Lower lobe of right lung (tissue), 2 donors: ENCODE results near the gene EID3. TPM values are rescaled to one million over a fixed set of nuclear protein-coding genes. Genes with fewer than 3 reads are reported as not detected.

Experiments
- ATAC-seq, 2 donors: fragments of 200-7000 bp; cut with Tn5 transposase; one replicate each; pipeline ENCODE4 v1.9.1; 2020 to 2022; ENCODE audit warnings: mild to moderate bottlenecking in 2 of 2, moderate library complexity in 2 of 2
- DNase-seq: peaks from one replicate; pipeline ENCODE4 v3.0.0-alpha.2; 2020
- H3K27ac ChIP-seq: fragments of 200-600 bp; one replicate; pipeline ENCODE4 v1.8.0; 2022
- H3K27me3 ChIP-seq: fragments of 200-600 bp; one replicate; pipeline ENCODE4 v1.8.0; 2022; ENCODE audit warnings: low read depth
- H3K36me3 ChIP-seq: fragments of 200-600 bp; one replicate; pipeline ENCODE4 v1.8.0; 2022; ENCODE audit warnings: mild to moderate bottlenecking
- H3K4me1 ChIP-seq: fragments of 200-600 bp; one replicate; pipeline ENCODE4 v1.8.0; 2022
- H3K4me3 ChIP-seq: fragments of 200-600 bp; one replicate; pipeline ENCODE4 v1.8.0; 2022; ENCODE audit warnings: mild to moderate bottlenecking
- H3K9me3 ChIP-seq: fragments of 200-600 bp; one replicate; pipeline ENCODE4 v1.8.0; 2022
- intact Hi-C: fragments of 100-400 bp; cut with DNase I; formaldehyde crosslinking; loops from one replicate; pipeline ENCODE4 v1.11.0; 2022
- total RNA-seq: library from RNA; stranded (reverse); fragmentation: NEBNext Ultra II Directional; extraction: Animal tissue kit (Norgen Biotek cat#: 25700); gene quantifications from one replicate; pipeline ENCODE4 v1.2.1, GENCODE V29; 2021
- TF ChIP-seq, protein P1 (sequence below): fragments of 200-600 bp; IDR thresholded peaks from one replicate; pipeline ENCODE4 v1.8.0; 2022; ENCODE audit warnings: antibody characterized with exemption, mild to moderate bottlenecking
- donor health status: DM: no; HTN: yes; CAD: no; lungs with severe emphysema.

The EID3 gene
- total RNA-seq, 1 donor from 2014 or later: 3.3 TPM

- Histone ChIP-seq H3K4me3 (no peak overlapping the region), H3K9me3 (no peaks in the 10 kb centered on the region), H3K27ac (no peak overlapping the region), H3K4me1 (no peaks in the 10 kb centered on the region), H3K27me3 (no peaks in the 10 kb centered on the region), H3K36me3 (peaks cover 47% of the 10 kb centered on the region)
- intact Hi-C loops: loop anchor here (10.0 kb wide), 1 partner anchor 140 kb away; the partner anchor contains the start of gene TXNRD1
- DNase-seq (no peak), ATAC-seq (no peak)
- TF ChIP-seq, protein P1, sequence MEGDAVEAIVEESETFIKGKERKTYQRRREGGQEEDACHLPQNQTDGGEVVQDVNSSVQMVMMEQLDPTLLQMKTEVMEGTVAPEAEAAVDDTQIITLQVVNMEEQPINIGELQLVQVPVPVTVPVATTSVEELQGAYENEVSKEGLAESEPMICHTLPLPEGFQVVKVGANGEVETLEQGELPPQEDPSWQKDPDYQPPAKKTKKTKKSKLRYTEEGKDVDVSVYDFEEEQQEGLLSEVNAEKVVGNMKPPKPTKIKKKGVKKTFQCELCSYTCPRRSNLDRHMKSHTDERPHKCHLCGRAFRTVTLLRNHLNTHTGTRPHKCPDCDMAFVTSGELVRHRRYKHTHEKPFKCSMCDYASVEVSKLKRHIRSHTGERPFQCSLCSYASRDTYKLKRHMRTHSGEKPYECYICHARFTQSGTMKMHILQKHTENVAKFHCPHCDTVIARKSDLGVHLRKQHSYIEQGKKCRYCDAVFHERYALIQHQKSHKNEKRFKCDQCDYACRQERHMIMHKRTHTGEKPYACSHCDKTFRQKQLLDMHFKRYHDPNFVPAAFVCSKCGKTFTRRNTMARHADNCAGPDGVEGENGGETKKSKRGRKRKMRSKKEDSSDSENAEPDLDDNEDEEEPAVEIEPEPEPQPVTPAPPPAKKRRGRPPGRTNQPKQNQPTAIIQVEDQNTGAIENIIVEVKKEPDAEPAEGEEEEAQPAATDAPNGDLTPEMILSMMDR: no peak
These were observed 50.8 kb downstream of the EID3 start for GRCh38 chr12:104354167-104354867.

Other genes starting within 250 kb of the EID3 start
- 18.5 TPM for gene HCFC2, start 239.2 kb upstream of the EID3 start, total RNA-seq
- 31.2 TPM for gene NFYB, start 165.5 kb upstream of the EID3 start, total RNA-seq
- gene TXNRD1, start 88.0 kb upstream of the EID3 start, total RNA-seq: 144 TPM
- gene CHST11, start 153.2 kb downstream of the EID3 start, total RNA-seq: 46.2 TPM